Type B pancreatic cell (in vitro differentiated cells): ENCODE data around the gene B4GALNT4. TPM values are rescaled to one million over a fixed set of nuclear protein-coding genes. Genes with fewer than 3 reads are reported as not detected.
"Not testable (repeated sequence)": the region's sequence is repeated elsewhere in the genome, so short reads cannot be mapped to it uniquely, and the experiment has no call there.

ENCODE experiments used
- DNase-seq: peaks from one replicate; pipeline ENCODE4 v3.0.0; 2021; ENCODE audit warnings: mixed read lengths; ENCODE audit not compliant: unreplicated experiment; ENCODE audit errors: extremely low spot score
- H3K27ac Mint-ChIP-seq: 2 replicates; pipeline ENCODE4 v1.8.0; 2021; ENCODE audit warnings: mild to moderate bottlenecking, mixed read lengths
- H3K27me3 Mint-ChIP-seq: 2 replicates; pipeline ENCODE4 v1.8.0; 2021; ENCODE audit warnings: mixed read lengths
- H3K36me3 Mint-ChIP-seq: 2 replicates; pipeline ENCODE4 v1.8.0; 2021; ENCODE audit warnings: mixed read lengths
- H3K4me1 Mint-ChIP-seq: one replicate; pipeline ENCODE4 v1.8.0; 2021; ENCODE audit warnings: mixed read lengths; ENCODE audit not compliant: unreplicated experiment
- H3K4me3 Mint-ChIP-seq: 2 replicates; pipeline ENCODE4 v1.8.0; 2021; ENCODE audit warnings: mild to moderate bottlenecking, mixed read lengths
- H3K9me3 Mint-ChIP-seq: 2 replicates; pipeline ENCODE4 v1.8.0; 2021; ENCODE audit warnings: mixed read lengths
- total RNA-seq: library from RNA; stranded (reverse); gene quantifications from 2 replicates; pipeline ENCODE4 v1.2.1, GENCODE V29; 2021; ENCODE audit warnings: low replicate concordance
- TF ChIP-seq, protein P1 (sequence below): fragments of 200-600 bp; sonication (generic); conservative IDR thresholded peaks from 2 replicates; pipeline ENCODE4 v1.5.0; 2021; ENCODE audit warnings: antibody characterized with exemption, mild to moderate bottlenecking

B4GALNT4 gene
- total RNA-seq, 1 donor from 2014 or later, result 185 TPM

- H3K27ac Mint-ChIP-seq, result no peak overlapping the region
- no peak for DNase-seq
- peaks cover 15% of the 10 kb centered on the region for H3K4me1 Mint-ChIP-seq
- H3K4me3 Mint-ChIP-seq, result no peak overlapping the region
- H3K9me3 Mint-ChIP-seq, result peaks cover 3% of the 10 kb centered on the region
- TF ChIP-seq, protein P1, sequence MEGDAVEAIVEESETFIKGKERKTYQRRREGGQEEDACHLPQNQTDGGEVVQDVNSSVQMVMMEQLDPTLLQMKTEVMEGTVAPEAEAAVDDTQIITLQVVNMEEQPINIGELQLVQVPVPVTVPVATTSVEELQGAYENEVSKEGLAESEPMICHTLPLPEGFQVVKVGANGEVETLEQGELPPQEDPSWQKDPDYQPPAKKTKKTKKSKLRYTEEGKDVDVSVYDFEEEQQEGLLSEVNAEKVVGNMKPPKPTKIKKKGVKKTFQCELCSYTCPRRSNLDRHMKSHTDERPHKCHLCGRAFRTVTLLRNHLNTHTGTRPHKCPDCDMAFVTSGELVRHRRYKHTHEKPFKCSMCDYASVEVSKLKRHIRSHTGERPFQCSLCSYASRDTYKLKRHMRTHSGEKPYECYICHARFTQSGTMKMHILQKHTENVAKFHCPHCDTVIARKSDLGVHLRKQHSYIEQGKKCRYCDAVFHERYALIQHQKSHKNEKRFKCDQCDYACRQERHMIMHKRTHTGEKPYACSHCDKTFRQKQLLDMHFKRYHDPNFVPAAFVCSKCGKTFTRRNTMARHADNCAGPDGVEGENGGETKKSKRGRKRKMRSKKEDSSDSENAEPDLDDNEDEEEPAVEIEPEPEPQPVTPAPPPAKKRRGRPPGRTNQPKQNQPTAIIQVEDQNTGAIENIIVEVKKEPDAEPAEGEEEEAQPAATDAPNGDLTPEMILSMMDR, result no peak
- peaks cover 7% of the 10 kb centered on the region for H3K27me3 Mint-ChIP-seq
- H3K36me3 Mint-ChIP-seq, result no peaks in the 10 kb centered on the region
These were observed 11.7 kb upstream of the B4GALNT4 start for GRCh38 chr11:357582-357981.

GRCh38 chr11:358129-358800 is 11.0 kb upstream of the B4GALNT4 start:
- DNase-seq, result no peak
- peaks cover 7% of the 10 kb centered on the region for H3K27me3 Mint-ChIP-seq

GRCh38 chr11:359181-359714 is 10.1 kb upstream of the B4GALNT4 start:
- H3K27ac Mint-ChIP-seq, result no peak overlapping the region
- TF ChIP-seq, protein P1, result no peak
- no peak for DNase-seq
- no peak overlapping the region for H3K4me3 Mint-ChIP-seq
- no peaks in the 10 kb centered on the region for H3K4me1 Mint-ChIP-seq
- no peaks in the 10 kb centered on the region for H3K36me3 Mint-ChIP-seq
- no peaks in the 10 kb centered on the region for H3K9me3 Mint-ChIP-seq
- H3K27me3 Mint-ChIP-seq, result peaks cover 3% of the 10 kb centered on the region

More at GRCh38 chr11:358129-358800, 11.0 kb upstream of the B4GALNT4 start:
- TF ChIP-seq, protein P1, result no peak
- peaks cover 3% of the 10 kb centered on the region for H3K9me3 Mint-ChIP-seq
- no peak overlapping the region for H3K4me3 Mint-ChIP-seq
- peaks cover 8% of the 10 kb centered on the region for H3K4me1 Mint-ChIP-seq
- no peaks in the 10 kb centered on the region for H3K36me3 Mint-ChIP-seq
- H3K27ac Mint-ChIP-seq, result no peak overlapping the region

GRCh38 chr11:360326-361280 is 8.7 kb upstream of the B4GALNT4 start:
- Mint-ChIP-seq H3K9me3 (no peaks in the 10 kb centered on the region), H3K27me3 (peaks cover 3% of the 10 kb centered on the region)
- TF ChIP-seq, protein P1, result no peak

GRCh38 chr11:362642-363442 is 6.5 kb upstream of the B4GALNT4 start:
- DNase-seq, result no peak
- Mint-ChIP-seq H3K4me3 (no peak overlapping the region), H3K4me1 (no peaks in the 10 kb centered on the region), H3K27ac (no peak overlapping the region), H3K27me3 (peaks cover 9% of the 10 kb centered on the region), H3K9me3 (no peaks in the 10 kb centered on the region), H3K36me3 (no peaks in the 10 kb centered on the region)
- TF ChIP-seq, protein P1, result no peak

More at GRCh38 chr11:360326-361280, 8.7 kb upstream of the B4GALNT4 start:
- no peak for DNase-seq
- Mint-ChIP-seq H3K4me3 (no peak overlapping the region), H3K36me3 (no peaks in the 10 kb centered on the region), H3K4me1 (no peaks in the 10 kb centered on the region), H3K27ac (no peak overlapping the region)

DNA sequence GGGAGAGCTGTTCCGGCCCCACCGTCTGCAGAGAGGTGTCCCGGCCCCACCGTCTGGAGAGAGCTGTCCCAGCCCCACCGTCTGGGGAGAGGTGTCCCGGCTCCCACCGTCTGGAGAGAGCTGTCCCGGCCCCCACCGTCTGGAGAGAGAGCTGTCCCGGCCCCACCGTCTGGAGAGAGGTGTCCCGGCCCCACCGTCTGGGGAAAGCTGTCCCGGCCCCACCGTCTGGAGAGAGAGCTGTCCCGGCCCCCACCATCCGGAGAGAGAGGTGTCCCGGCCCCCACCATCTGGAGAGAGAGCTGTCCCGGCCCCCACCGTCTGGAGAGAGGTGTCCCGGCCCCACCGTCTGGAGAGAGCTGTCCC is 5.9 kb upstream of the B4GALNT4 start:
- not testable (repeated sequence) for H3K36me3 Mint-ChIP-seq, H3K4me1 Mint-ChIP-seq, H3K27me3 Mint-ChIP-seq, DNase-seq, H3K4me3 Mint-ChIP-seq, H3K27ac Mint-ChIP-seq, H3K9me3 Mint-ChIP-seq
